ENCODE data around the gene SLC25A19.

SLC25A19 gene

DNA sequence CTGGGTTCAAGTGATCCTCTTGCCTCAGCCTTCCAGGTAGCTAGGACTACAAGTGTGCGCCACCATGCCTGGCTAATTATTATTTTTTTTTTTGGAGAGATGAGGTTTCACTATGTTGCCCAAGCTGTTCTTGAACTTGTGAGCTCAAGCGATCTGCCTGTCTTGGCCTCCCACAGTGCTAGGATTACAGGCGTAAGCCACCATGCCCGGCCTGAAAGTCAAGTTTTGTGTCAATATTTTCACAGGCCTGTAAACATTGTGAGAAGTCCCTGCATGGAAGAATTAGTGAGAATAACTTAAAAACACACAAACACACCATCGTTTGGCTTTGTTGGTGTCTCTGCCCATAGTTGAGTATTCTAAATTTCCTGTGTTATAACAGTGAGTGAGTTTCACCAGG is 61.5 kb downstream of the SLC25A19 start:
- TF ChIP-seq, protein P1, sequence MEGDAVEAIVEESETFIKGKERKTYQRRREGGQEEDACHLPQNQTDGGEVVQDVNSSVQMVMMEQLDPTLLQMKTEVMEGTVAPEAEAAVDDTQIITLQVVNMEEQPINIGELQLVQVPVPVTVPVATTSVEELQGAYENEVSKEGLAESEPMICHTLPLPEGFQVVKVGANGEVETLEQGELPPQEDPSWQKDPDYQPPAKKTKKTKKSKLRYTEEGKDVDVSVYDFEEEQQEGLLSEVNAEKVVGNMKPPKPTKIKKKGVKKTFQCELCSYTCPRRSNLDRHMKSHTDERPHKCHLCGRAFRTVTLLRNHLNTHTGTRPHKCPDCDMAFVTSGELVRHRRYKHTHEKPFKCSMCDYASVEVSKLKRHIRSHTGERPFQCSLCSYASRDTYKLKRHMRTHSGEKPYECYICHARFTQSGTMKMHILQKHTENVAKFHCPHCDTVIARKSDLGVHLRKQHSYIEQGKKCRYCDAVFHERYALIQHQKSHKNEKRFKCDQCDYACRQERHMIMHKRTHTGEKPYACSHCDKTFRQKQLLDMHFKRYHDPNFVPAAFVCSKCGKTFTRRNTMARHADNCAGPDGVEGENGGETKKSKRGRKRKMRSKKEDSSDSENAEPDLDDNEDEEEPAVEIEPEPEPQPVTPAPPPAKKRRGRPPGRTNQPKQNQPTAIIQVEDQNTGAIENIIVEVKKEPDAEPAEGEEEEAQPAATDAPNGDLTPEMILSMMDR (conservative IDR thresholded peaks at IDR 0.05), result no peak
- peak overlapping the region; percentile 78 for H3K27ac ChIP-seq

DNA sequence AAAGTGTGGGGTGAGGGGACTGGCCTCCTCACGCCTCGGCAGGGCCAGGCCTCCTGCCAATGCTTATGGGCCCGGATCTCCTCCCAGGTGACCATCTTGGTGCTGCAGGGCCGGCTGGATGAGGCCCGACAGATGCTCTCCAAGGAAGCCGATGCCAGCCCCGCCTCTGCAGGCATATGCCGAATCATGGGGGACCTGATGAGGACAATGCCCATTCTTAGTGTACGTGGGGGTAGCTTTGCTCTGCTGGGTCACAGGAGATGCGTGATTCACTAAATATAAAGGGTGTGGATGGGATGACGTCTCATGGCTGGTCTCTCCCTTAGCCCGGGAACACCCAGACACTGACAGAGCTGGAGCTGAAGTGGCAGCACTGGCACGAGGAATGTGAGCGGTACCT is 64.2 kb downstream of the SLC25A19 start:
- H3K27ac ChIP-seq, result no peak overlapping the region
- TF ChIP-seq, protein P1 (conservative IDR thresholded peaks at IDR 0.05), result no peak

Data from VCaP (cell line).